Stimulated activated CD4-positive, alpha-beta T cell treated with anti-CD3 and anti-CD28 coated beads, TNF-alpha, amount 100 ng/mL, for 1 hour (primary cell): Measurements from ENCODE around the gene NDUFV2.

Experiments
- DNase-seq, 3 donors: peaks; one replicate each; pipeline ENCODE4 v3.0.0-alpha.2; 2020; ENCODE audit warnings: low read depth in 3 of 3, low spot score in 1 of 3

Gene NDUFV2

DNA sequence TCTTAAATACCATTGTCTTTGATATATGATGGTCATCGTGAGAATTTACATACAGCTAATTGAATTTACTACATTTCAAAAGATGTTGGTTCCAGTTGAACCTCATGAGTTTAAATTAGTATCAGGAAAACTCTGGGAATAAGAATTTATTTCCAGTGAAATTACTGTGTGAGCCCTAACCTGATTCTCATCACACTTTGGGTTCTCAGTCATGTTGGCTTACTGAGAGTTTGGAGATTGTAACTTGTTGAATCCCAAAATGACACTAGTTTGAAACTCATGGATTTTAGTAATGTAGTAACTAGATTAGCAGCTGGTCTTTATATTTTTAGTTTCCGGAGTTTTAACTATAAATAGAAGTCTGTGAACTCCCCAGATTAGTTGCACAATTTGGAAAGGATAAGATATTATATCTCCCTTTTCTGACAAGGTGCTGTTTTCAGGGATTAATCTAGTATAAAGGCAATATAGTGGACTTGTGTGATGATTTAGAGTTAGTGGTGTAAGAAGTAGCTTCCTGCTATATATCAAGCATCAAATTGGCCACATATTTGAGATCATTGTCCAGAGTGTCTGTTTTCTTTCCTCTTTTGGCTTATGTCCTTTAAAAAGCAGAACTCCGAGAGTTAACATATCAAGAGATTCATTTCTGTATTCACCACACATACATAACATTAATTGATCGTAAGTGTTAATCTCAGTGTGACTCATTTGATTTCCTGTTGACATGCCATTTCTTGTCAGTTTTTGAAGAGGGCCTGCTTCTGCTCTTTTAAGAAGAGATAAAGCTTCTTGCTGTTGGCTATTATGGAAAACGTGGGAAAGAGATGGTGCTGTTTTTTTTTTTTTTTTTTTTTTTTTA is 15.7 kb downstream of the NDUFV2 start:
- no peak for DNase-seq

DNA sequence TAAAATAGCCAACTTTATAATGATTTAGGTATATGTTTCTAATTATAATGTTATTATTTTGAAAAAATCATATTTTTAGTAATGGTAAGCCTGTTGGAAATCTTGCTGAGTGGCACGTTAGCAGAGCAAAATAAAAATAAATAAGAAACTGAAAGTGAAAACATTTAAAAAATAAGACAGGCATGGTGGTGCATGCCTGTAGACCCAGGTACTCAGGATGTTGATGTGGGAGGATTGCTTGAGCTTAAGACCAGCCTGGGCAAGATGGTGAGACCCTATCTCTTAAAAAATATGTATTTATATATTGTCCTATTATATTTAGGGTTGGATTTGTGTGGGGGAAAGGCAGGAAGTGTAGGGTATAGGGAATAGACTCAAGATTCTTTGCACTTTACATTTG is 18.3 kb downstream of the NDUFV2 start:
- no peak for DNase-seq

DNA sequence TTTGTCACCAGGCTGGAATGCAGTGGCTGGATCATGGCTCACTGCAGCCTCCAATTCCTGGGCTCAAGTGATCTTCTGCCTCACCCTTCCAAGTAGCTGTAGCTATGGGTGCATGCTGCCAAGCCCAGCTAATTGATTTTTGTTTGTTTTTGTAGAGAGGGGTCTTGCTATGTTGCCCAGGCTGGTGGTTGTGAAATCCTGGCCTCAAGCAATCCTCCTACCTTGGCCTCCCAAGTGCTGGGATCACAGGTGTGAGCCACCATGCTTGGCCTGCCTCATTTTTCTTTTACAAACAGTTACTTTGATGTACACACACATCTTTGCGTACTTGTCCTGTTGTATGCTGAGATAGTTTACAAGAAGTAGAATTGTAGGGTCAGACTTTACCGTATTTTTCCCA is 21.0 kb downstream of the NDUFV2 start:
- DNase-seq: no peak

DNA sequence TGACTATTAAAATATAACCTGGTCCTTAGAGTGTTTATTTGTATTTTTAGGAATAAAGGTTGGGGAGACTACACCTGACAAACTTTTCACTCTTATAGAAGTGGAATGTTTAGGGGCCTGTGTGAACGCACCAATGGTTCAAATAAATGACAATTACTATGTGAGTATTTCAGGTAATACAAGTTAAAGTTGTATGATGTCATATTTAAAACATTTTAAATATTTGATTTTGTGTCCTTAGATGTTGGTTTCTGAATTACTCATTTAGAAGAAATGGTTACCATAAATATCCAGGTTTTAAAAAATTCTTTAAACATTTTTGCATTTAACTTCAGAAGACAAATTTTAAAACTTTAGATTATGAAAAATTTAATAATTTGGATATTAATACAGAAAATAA is 22.3 kb downstream of the NDUFV2 start:
- no peak for DNase-seq

DNA sequence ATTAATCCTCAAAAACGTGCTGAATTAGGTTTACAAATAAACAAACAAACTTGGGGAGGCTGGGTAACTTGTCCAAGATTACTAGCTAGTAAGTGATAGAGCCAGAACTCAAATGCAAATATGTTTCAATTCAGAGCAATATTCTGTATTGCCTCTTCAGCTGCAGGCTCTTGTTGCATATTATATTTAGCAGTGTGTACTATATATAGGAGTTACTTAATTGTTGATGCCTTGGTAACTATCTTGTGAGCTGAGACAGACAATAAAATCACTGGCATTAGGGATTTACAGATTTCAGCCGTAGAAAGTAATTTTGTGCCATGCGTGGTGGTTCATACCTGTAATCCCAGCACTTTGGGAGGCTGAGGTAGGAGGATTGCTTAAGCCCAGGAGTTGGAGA is 23.8 kb downstream of the NDUFV2 start:
- DNase-seq: no peak

DNA sequence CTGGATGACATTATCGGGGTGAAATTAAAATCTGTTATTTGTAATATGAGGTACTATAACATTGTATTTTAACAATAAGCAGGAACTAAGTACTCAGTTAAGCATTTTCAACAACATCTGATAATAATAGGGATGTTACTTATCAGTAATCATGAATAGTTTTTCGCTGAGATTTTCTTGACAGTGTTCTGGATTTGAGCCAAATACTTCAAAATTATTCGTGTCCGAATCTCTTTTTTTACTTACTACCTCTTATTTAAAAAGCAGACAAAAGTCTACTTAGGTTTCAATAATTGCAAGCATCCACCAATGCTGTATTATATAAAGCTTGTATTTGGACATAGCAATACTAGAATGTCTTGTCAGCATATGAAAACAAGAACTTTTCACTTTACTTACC is 27.7 kb downstream of the NDUFV2 start:
- DNase-seq: no peak

DNA sequence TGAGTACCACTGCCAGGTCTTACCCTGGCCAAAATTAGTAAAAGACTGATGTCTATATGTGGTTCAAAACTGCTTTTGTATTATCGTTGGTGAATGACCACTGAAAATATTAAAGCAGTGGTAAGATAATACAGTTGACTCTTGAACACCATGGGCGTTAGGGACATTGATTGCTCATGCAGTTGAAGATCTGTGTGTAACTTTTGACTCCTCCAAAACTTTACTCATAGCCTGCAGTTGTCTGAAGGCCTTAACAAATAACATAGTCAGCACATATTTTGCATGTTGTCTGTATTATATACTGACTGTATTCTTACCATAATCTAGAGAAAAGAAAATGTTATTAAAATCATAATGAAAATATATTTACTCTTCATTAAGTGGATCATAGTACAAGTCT is 28.3 kb downstream of the NDUFV2 start:
- DNase-seq: no peak

DNA sequence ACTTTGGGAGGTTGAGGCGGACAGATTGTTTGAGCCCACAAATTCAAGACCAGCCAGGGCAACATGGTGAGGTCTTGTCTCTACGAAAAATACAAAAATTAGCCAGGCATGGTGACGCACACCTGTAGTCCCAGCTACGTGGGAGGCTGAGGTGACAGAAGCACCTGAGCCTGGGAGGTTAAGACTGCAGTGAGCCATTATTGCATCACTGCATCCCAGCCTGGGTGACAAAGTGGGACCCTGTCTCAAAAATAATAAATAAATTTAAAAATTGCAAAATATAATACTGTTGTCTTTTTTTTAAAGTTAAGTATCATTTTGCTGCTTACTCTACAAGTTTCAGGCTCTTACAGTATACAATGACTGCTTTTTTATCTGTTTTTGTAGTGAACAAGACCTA is 30.1 kb downstream of the NDUFV2 start:
- no peak for DNase-seq

DNA sequence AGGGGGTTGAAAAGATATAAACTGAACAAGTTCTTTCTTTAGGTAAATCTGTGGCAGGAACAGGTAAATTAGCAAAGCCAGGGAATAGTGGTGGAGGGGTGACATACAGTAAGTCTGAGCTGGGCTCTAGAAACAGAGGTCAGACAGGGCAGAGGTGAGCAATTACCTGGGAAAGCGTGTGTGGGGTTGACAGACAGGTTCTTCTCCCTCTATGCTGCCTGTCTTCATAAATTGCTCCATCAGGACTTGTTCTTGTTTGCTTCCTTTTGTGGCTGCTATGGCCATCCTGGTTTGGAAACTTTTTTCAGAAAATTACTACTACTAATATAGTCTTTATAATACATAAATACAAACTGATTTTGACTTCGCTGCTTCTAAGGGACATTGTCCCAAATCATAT is 30.7 kb downstream of the NDUFV2 start:
- DNase-seq: no peak

DNA sequence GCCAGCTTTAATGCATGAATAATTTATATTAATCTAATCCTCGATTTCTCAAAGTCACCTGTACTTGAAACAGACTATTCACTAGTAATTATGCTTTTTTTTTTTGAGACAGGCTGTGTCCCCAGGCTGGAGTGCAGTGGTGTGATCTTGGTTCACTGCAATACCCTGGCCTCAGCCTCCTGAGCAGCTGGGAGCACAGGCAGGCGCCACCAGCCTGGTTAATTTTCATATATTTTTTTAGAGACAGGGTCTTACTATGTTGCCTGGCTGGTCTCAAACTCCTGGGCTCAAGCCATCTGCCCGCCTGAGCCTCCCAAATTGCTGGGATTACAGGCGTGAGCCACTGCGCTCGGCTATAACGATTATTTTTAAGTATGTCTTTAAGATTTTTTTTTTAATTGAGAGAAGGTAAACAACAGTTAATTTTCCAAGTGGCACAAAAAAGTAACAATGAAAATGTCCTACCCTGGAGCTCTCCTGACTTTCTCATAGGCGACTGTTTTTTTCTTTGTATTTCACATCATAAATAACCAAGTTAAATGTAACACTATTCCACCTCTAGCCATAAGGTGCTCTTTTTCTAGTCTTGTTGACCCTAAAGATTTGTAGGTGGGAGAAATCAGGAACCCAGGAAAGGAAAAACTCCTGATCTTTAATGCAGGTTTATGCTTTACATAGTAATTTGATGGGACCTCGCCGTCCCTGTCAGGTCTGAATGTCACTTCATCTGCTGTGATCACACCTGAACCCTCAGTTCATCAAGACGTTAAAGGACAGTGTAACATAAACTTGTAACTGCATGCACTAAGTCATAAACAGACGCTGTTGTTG is 32.8 kb downstream of the NDUFV2 start:
- no peak for DNase-seq

DNA sequence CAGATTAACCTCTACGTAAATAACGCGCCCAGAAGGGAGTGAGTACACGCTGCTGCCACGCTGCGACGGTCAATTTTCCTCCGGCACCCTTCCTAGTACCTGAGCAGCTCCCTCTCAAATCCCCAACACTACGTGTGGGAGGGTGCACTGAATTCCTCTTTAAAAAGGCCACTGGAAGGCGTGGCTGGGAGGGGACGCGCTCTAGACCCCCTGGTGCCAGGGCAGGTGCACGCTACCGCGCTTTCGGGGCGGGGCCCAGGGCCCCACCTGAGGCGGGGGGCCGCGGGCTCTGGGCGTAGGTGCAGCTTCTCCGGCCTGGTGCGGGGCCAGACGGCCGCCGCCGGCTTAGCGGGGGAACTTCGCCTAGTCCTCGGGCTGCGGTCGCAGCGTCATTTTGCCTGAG is 33.4 kb downstream of the NDUFV2 start:
- DNase-seq: no peak

DNA sequence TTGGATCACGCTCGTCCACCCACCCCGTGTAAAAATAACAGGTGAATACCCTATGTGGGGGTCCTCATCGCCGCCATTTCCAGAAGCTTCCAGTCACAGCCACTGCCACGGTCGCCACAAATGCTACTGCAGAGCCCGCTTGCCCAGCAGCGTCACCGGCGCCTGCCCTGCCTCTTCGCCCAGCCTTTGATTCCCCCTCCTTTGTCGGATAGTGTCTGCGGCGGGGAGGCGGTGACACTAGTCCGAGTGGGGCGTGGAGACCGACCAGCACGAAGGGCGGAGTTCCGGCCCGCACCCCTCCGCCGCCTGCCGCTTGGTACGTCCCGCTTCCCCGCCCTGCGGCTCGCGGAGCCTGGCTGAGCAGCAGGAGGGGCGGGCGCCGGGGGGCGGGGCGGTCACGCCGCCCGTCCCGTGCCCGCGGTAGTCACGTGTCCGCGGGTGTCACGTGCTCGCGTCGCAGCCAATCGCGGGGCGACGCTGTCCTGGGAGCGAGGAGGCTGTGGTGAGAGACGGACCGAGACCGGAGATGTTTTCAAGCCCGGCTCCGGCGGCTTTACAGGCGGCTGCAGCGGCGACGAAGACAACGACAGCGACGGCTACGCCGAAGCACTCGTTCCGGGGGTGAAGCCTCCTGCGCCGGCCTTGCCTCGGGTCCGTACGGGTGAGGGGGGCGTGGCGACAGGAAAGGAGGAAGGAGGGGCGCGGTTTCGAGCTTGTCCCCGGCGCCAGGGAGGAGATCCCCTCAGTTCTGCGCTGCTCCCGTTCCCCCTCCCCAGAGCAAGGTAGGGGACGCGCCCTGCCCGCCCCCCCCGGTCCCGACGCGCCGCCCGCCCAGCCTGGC is 34.0 kb downstream of the NDUFV2 start, which contains the start of gene ANKRD12:
Gene ANKRD12, plus strand, starts transcription at position 467 of the 841 bp plus-strand sequence. CDS start 45,652 bp downstream, outside the sequence.
- DNase-seq: peak; percentile 94 to 97 (median 96)

DNA sequence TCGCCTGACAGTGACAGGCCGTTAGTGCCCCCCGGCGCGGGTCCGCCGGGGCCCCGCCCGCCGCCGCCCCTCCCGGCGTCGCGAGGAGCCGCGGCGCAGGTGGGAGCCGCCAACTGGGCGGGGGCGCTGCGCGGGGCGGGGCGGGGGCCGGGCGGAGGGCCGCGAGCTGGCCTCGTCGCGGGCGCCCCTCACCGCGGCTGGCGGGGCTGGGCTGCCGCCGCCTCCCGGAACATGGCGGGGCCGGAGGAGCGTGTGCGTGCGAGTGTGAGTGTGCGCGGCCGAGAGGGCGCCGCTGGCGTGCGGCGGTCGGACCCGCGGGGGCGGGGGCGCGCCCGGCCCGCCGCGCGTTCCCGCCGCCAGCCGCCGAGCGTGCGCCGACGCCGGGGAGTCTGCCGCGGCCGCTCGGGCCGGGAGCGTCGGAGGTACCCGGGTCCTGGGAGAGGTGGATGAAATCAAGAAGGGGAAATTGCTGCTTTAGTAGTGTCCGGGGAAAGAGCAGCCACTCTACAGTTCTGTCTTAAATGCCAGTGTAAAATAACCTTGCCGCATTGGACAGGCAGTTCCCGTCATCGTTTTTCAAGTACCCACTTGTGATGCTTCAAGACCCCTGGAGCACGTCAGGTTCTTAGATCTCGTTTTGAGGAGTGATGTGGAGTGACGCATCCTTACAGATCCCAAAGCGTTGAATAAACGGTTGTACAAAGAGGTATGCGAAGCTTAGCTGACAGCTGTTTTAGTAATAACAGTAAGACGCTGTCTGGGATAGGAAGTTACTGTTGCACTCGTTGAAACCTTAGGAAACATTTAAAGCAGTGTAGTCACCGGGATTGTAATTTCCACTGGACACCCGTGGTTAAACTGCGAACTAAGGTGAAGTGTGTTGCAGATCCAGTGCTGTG is 34.9 kb downstream of the NDUFV2 start:
- peak in 2 of 3 donors; percentile 30 to 53 for DNase-seq

DNA sequence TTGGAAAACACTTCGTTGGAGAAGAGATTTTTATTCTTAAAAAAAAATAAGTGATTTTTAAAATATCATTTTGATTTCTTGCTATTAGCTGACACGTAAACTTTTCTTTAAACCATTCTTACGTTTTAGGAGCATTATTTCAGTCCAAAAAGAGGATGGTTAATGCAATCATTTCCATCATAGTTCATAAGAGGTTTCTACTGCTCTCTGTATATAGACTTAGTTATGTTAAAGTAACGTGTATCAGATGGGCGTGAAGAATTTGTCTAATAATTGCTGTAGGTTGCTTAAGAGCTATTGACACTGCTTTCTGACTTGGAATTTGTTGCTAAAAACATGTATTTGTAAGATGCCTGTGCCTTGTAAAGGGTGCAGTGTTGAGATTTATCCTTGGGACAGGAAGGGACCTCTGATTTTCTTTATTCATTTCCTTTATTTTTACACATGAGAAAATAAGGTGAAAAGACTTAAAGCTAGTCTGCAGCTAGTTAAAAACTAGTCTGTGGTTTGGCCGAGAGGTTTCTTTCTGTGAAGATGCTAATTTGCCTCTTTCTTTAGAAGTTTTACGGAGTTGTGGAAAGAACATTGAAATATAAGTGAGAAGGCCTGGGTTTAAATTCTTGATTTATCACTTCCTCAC is 37.0 kb downstream of the NDUFV2 start:
- no peak for DNase-seq

DNA sequence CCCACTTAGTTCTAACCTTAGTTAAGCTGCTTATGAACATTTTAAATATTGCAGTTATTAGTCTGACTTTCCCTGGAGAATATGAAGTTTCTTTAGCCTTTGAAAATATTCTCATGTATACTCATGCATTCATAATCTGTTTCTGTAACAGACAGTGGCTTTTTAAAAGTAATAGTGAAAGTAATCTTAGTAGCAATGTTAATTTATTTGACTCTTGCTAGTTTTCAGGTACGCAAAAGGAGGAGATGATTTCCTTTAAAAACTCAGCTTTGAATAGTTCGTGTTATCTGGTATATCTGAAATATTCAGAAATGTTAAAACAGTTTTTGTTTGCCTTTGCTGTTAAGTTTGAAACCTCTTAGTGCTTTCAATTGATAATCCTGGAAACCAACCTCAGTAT is 37.9 kb downstream of the NDUFV2 start:
- DNase-seq: no peak

DNA sequence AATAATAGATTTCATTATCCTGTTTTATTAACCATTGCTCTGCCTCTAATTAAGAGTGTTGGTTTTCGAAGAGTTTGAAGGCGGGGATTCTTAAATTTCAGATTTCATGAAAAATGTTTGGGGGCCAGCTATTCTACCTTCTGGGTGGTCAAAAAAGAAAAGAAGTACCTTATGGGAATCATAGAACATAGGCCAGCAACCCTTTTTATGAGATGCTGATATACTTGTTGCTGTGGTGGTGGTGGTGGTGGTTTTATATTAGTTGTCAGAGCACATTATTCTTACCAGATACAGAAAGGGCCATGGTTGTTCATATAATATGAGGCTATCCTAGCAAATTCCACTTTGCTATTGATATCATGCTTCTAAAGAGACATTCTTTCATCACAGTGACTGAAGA is 38.5 kb downstream of the NDUFV2 start:
- no peak for DNase-seq

DNA sequence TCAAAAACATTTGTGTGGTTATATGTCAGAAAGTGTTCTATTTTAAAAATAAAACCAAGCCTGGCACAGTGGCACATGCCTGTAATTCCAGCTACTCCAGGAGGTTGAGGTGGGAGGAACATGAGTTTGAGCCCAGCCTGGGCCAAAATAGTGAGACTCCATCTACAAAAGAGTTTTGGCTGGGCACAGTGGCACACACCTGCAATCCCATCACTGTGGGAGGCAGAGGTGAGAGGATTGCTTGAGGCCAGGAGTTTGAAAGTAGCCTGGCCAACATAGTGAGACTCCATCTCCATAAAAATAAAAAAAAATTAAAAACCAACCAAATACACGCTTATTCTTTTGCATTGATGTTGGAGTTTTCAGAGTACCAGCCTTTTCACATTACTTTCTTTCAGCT is 43.7 kb downstream of the NDUFV2 start:
- DNase-seq: no peak

DNA sequence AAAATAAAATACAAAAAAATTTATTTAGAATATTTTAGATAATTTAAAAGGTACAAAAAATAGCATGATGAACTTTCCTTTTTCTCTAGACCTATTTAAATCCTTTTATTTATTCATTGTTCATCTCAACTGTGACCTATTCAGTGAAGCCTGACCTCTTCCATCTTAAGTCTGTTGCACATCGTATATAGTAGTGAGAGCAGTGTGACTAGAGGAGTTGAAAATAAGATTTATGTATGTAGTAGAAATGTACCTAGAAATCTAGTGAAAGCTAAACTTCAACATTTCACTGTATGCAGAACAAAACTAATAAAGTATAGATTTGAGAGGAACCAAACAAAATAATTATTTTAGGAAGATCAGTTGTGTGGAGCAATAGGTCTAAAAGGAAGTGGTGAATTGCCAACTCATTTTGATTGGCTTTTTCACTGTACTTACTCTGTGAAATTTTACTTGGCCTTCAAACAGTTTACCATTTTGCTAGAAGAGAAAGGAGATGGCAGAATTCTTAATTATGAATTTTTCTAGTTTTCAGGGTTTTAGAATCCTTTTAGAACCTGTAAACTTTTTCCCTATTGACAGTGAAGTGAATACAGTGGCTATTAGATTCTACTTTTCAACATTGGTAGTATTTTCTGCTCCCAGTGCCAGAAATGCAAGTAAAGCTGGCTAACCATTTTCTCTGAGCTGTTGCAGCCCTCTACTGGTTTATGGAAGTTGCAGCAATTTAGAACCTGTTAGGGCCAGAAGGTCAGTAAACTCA is 45.1 kb downstream of the NDUFV2 start:
- DNase-seq: no peak

DNA sequence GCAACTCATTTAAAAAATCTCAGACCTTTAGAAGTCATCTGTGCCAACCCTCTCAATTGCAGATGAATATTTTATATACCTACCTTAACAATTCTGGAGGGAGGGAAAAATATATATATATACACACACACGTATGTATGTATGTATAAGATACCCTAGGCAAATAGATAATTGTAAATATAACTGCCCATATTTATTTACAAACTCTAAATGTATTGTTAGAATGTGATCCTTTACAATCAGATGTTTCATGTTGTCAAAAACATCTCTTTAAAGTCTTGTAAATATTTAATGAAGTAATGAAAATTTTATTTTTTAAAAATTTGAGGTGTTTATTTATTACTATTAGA is 45.7 kb downstream of the NDUFV2 start:
- no peak for DNase-seq
